K562 (cell line): ENCODE measurements around the gene PXDC1. TPM values are rescaled to one million over a fixed set of nuclear protein-coding genes. Genes with fewer than 3 reads are reported as not detected.

Experiments used
- ATAC-seq: fragments of 200-7000 bp; cut with Tn5 transposase; 3 replicates; pipeline ENCODE4 v1.9.1; 2020; ENCODE audit warnings: moderate library complexity
- BruUV-seq: library from RNA; stranded (reverse); fragments of 400-500 nt; replicated peaks from 2 replicates; lab custom pipeline; 2021; lab: Mats Ljungman, UMichigan
- CTCF ChIA-PET: fragments of 300-600 bp; formaldehyde crosslinking; extraction: SDS; loops from one replicate; lab custom pipeline; 2021; ENCODE audit warnings: low intra/inter-chr PET ratio; lab: Yijun Ruan, JAX
- POLR2A ChIA-PET: fragments of 300-600, 350-650 bp; sonication (Branson Sonifier 250); formaldehyde crosslinking; extraction: SDS; loops from one replicate; lab custom pipeline; 2021; ENCODE audit warnings: antibody characterized with exemption, inconsistent platforms; lab: Yijun Ruan, JAX
- DNase-seq, 4 experiments: peaks; one replicate each; pipeline versions ENCODE4 v3.0.0 to v3.0.0-alpha.2; 2011 to 2018; ENCODE audit warnings: low spot score in 3 of 4, mixed read lengths in 3 of 4; ENCODE audit errors: extremely low read depth in 1 of 4
- FAIRE-seq: peaks from 2 replicates; lab custom pipeline; 2011; peaks lifted over from hg19 to GRCh38; lab: Jason Lieb, UNC
- H2AFZ ChIP-seq: 2 replicates; pipeline ENCODE4 v1.6.0; 2011; ENCODE audit warnings: low read depth, low read length, control low read depth, inconsistent platforms
- H3K27ac ChIP-seq: fragments of 200-600 bp; 3 replicates; pipeline ENCODE4 v1.8.0; 2011; ENCODE audit warnings: low read depth, mild to moderate bottlenecking, control low read depth, inconsistent platforms, low read length, moderate library complexity, mixed read lengths; ENCODE audit errors: extremely low read depth
- H3K27me3 ChIP-seq, 2 experiments: fragments of 300-600 bp in 1 of 2; 2 replicates in 1 of 2; 3 replicates in 1 of 2; pipeline versions ENCODE4 v1.6.0 to v1.8.0; 2011; ENCODE audit warnings: inconsistent platforms in 2 of 2, low read length in 2 of 2, mild to moderate bottlenecking in 1 of 2, mixed read lengths in 1 of 2, moderate library complexity in 1 of 2; ENCODE audit not compliant: control insufficient read depth in 2 of 2, insufficient read depth in 2 of 2
- H3K36me3 ChIP-seq: fragments of 300-600 bp; 3 replicates; pipeline ENCODE4 v1.8.0; 2011; ENCODE audit warnings: mild to moderate bottlenecking, low read length, inconsistent platforms; ENCODE audit not compliant: control insufficient read depth, insufficient read depth
- H3K4me1 ChIP-seq, 2 experiments: fragments of 200-600 bp in 1 of 2; replicated peaks in 1 of 2; 2 replicates in 1 of 2; 3 replicates in 1 of 2; pipeline versions ENCODE4 v1.5.1 to v1.8.0; 2011; ENCODE audit warnings: inconsistent platforms in 2 of 2, low read length in 2 of 2, mild to moderate bottlenecking in 1 of 2, mixed read lengths in 1 of 2, moderate library complexity in 1 of 2; ENCODE audit not compliant: control insufficient read depth in 2 of 2, insufficient read depth in 2 of 2
- H3K4me2 ChIP-seq: 2 replicates; pipeline ENCODE4 v1.6.1; 2011; ENCODE audit warnings: low read length, control low read depth, inconsistent platforms, mixed read lengths; ENCODE audit not compliant: insufficient read depth
- H3K4me3 ChIP-seq: fragments of 200-600 bp; sonication (generic), shearing (Covaris generic); 2 replicates; pipeline ENCODE4 v1.5.1; 2016; ENCODE audit warnings: control low read depth, inconsistent platforms
- H3K79me2 ChIP-seq: fragments of 200-600 bp; 3 replicates; pipeline ENCODE4 v1.8.0; 2011; ENCODE audit warnings: low read length, inconsistent platforms; ENCODE audit not compliant: control insufficient read depth, insufficient read depth
- H3K9ac ChIP-seq, 2 experiments: 2 replicates each; pipeline versions ENCODE4 v1.6.0 to v1.6.1; 2011; ENCODE audit warnings: low read depth in 2 of 2, low read length in 2 of 2, control low read depth in 1 of 2, inconsistent platforms in 1 of 2, mild to moderate bottlenecking in 1 of 2, mixed read lengths in 1 of 2; ENCODE audit not compliant: insufficient read depth in 1 of 2
- H3K9me1 ChIP-seq: one replicate; pipeline ENCODE4 v1.6.0; 2011; ENCODE audit warnings: inconsistent platforms, mild to moderate bottlenecking, low read length, moderate library complexity; ENCODE audit not compliant: control insufficient read depth, insufficient read depth
- H3K9me3 ChIP-seq: replicated peaks from 2 replicates; pipeline ENCODE4 v1.5.1; 2011; ENCODE audit warnings: low read depth, low read length, inconsistent platforms; ENCODE audit not compliant: control insufficient read depth, insufficient read depth
- H4K20me1 ChIP-seq: replicated peaks from 2 replicates; pipeline ENCODE4 v1.6.1; 2011; ENCODE audit warnings: low read length, inconsistent platforms, mixed read lengths; ENCODE audit not compliant: control insufficient read depth, insufficient read depth
- BHLHE40 ChIP-seq: IDR thresholded peaks from 2 replicates; pipeline ENCODE4 v1.6.1; 2011; ENCODE audit warnings: low read length, improper control_type of control experiment
- CBX5 ChIP-seq: IDR thresholded peaks from 2 replicates; pipeline ENCODE4 v1.6.1; 2014; ENCODE audit warnings: low read depth, borderline replicate concordance
- CEBPG ChIP-seq, 3 experiments: fragments of 200-800 bp in 1 of 3; sonication (Bioruptor generic) in 1 of 3; sonication (generic) in 1 of 3; formaldehyde crosslinking in 1 of 3; IDR thresholded peaks in 2 of 3; conservative IDR thresholded peaks in 1 of 3; 2 replicates each; pipeline versions ENCODE4 v1.6.1 to v1.8.0; 2016 to 2022; ENCODE audit warnings: missing compliant biosample characterization in 2 of 3, missing genetic modification characterization in 2 of 3, mild to moderate bottlenecking in 1 of 3, missing genetic modification reagents in 1 of 3
- ETV1 ChIP-seq: fragments of 450-650 bp; conservative IDR thresholded peaks from 2 replicates; pipeline ENCODE4 v1.6.1; 2016; ENCODE audit warnings: missing genetic modification characterization, control low read depth, low read depth, missing compliant biosample characterization
- MLLT1 ChIP-seq, 2 experiments: fragments of 450-650 bp; IDR thresholded peaks; 2 replicates each; pipeline ENCODE4 v1.6.1; 2016
- RCOR1 ChIP-seq, 2 experiments: IDR thresholded peaks; 2 replicates each; pipeline ENCODE4 v1.6.1; 2012; ENCODE audit warnings: low read depth in 2 of 2, low read length in 2 of 2, borderline replicate concordance in 1 of 2, improper control_type of control experiment in 1 of 2
- YY1 ChIP-seq, 3 experiments: IDR thresholded peaks; 2 replicates each; pipeline ENCODE4 v1.6.1; 2011; ENCODE audit warnings: low read length in 2 of 3, mild to moderate bottlenecking in 2 of 3, moderate library complexity in 2 of 3, borderline replicate concordance in 1 of 3, control low read depth in 1 of 3, low read depth in 1 of 3; ENCODE audit not compliant: insufficient read depth in 3 of 3, insufficient replicate concordance in 2 of 3, control insufficient read depth in 1 of 3, insufficient read length in 1 of 3; ENCODE audit errors: extremely low read depth in 1 of 3
- ZEB2 ChIP-seq: fragments of 450-650 bp; IDR thresholded peaks from 2 replicates; pipeline ENCODE4 v1.6.1; 2016
- WGBS: fragments of 100-300 bp; shearing (Covaris generic); methylation state at CpG from one replicate; pipeline ENCODE4 v1.1.6; 2016; ENCODE audit warnings: low coverage, mixed read lengths; ENCODE audit not compliant: insufficient coverage; ENCODE audit errors: missing lambda C conversion rate; 5-methylcytosine and 5-hydroxymethylcytosine counted together
- in situ Hi-C: fragments of 300-500 bp; cut with MboI; formaldehyde crosslinking; loops from 4 replicates; pipeline ENCODE4 v1.15.0; 2018; ENCODE audit warnings: inconsistent platforms, mixed read lengths
- intact Hi-C: fragments of 100-400 bp; cut with micrococcal nuclease; formaldehyde crosslinking; loops from 2 replicates; pipeline ENCODE4 v1.14.2; 2022
- polyA plus RNA-seq, 8 experiments: library from polyadenylated mRNA; depleted of rRNA in 4 of 8; stranded (reverse) in 5 of 8; unstranded in 3 of 8; fragments of >200 nt; fragmentation: Nextera tagmentation in 2 of 8; fragmentation: Illumina TruSeq in 1 of 8; extraction: Ambion mirVana in 2 of 8; extraction: Trizol in 1 of 8; gene quantifications; 2 replicates each; pipeline versions ENCODE4 v1.2.1 to v1.2.3, GENCODE V29; 2011 to 2014; ENCODE audit warnings: inconsistent platforms in 1 of 8, missing spikeins in 1 of 8
- total RNA-seq, 7 experiments: library from RNA; depleted of rRNA in 6 of 7; stranded (reverse); fragments of >200 nt in 6 of 7; fragmentation: Illumina TruSeq in 2 of 7; extraction: Trizol in 2 of 7; gene quantifications; 2 replicates each; pipeline versions ENCODE4 v1.2.1 to v1.2.3, GENCODE V29; 2011 to 2021; ENCODE audit warnings: low replicate concordance in 1 of 7
- TF ChIP-seq, protein P1 (sequence below), 3 experiments: IDR thresholded peaks in 2 of 3; conservative IDR thresholded peaks in 1 of 3; 2 replicates each; pipeline ENCODE4 v1.5.1; 2011 to 2012; ENCODE audit warnings: low read length in 3 of 3, mild to moderate bottlenecking in 3 of 3, control low read depth in 2 of 3, improper control_type of control experiment in 1 of 3, inconsistent platforms in 1 of 3, low read depth in 1 of 3, mixed read lengths in 1 of 3, moderate library complexity in 1 of 3; ENCODE audit not compliant: insufficient read depth in 2 of 3

The PXDC1 gene
- total and polyA plus RNA-seq, 9 of the 15 experiments (the other 6 are each of a cell fraction or from before 2014, with no cell fraction given), result 0.09 to 0.33 (median 0.16) TPM; not detected in 5

DNA sequence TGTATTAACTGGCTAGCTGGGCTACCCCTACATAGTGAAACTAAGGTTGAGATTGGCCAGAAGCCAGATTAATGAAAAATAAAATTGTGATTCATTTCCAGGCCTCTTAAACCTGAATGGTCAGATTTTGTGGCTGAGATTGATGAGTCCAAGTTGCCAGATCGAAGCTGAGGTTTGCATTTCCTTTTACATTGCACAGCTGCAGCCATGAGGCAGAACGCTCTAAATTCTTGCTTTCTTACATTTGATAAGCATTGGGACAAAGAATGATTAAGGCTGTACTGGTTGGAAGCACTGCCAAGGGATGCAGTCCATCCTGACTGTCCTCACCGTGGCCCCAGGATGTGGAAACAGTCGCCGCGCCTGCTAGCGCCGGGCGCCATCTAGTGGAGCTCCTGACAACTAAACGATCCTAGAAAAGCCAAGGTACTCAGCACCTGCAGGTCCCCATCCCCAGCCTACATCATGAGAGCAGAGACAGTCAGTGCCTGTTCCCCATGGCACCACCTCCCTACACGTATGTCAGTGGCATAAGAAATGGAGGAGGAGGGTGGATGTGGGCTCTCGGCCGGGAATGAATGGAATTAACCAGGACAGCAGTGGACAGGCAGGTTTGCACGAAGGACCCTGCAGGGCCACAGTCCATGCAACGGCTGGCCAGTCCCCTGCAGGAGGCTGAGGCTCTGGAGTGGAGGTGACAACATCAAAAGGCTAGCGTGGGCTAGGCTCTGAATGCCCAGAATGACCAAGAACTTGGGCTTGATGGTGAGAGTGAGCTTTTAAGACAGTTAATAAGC lies 19.0 kb downstream of the PXDC1 start:
- Histone ChIP-seq H3K79me2 (no peaks in the 10 kb centered on the region), H3K27ac (no peak overlapping the region), H3K4me2 (no peak overlapping the region), H3K36me3 (no peaks in the 10 kb centered on the region), H3K4me3 (no peak overlapping the region), H3K9me3 (no peaks in the 10 kb centered on the region), H3K9ac (no peak overlapping the region), H2AFZ (no peak overlapping the region), H3K4me1 (peaks cover 0 to 3% of the 10 kb centered on the region in 2 experiments; a peak in 1 of 5 replicates), H4K20me1 (peaks cover 12% of the 10 kb centered on the region; the same call in 1 of the 2 replicates), H3K27me3 (peaks cover 49 to 81% of the 10 kb centered on the region in 2 experiments), H3K9me1 (no peaks in the 10 kb centered on the region)
- in situ Hi-C loops, result loop anchor here (5.0 kb wide), 3 partner anchors 460 to 735 kb away; partner anchors contain the start of gene NQO2
- CTCF ChIA-PET, result interaction anchor here (0.5 to 3.3 kb wide), 7 partner anchors 266 to 606 kb away, joined by 3 to 53 read pairs (median 4); no protein-coding TSS in a partner anchor
- intact Hi-C loops, result loop anchor here (1.0 to 5.0 kb wide), 7 partner anchors 205 to 735 kb away; partner anchors contain the start of genes NQO2 and SLC22A23
- peak; percentile 93 for FAIRE-seq
- no TSS peak for BruUV-seq
- 6% methylated on average over 16 of the region's 16 CpGs for WGBS
- ATAC-seq, result peak; percentile 96
- POLR2A ChIA-PET, result interaction anchor here (0.6 to 1.3 kb wide), 5 partner anchors 13 to 459 kb away, joined by 3 to 4 read pairs (median 3); no protein-coding TSS in a partner anchor
- peak; percentile 77 to 87 (median 84) for DNase-seq
- TF ChIP-seq MLLT1 (IDR thresholded peaks at IDR 0.05) (no peak), CEBPG (CRISPR knock-in tag; IDR thresholded peaks at IDR 0.05) (no peak), CEBPG (tag; conservative IDR thresholded peaks at IDR 0.05 in 1 of 2, IDR thresholded peaks at IDR 0.05 in 1 of 2) (peak; percentile 13 to 68; a peak in 2 of 4 replicates), ZEB2 (peak; percentile 27; the same call in 1 of the 2 replicates), BHLHE40 (peak; percentile 48), YY1 (IDR thresholded peaks at IDR 0.05; ENCODE audit: borderline replicate concordance in 1 of 3, control insufficient read depth in 1 of 3, extremely low read depth in 1 of 3, insufficient read depth in 3 of 3, insufficient read length in 1 of 3, insufficient replicate concordance in 2 of 3, low read depth in 1 of 3, low read length in 2 of 3) (peak in 1 of 3 experiments; percentile 37), ETV1 (tag) (peak; percentile 36), RCOR1 (IDR thresholded peaks at IDR 0.05; ENCODE audit: borderline replicate concordance in 1 of 2, low read depth in 2 of 2, low read length in 2 of 2) (peak in 1 of 2 experiments; percentile 81; a peak in 2 of 4 replicates), CBX5 (no peak)
- TF ChIP-seq, protein P1, sequence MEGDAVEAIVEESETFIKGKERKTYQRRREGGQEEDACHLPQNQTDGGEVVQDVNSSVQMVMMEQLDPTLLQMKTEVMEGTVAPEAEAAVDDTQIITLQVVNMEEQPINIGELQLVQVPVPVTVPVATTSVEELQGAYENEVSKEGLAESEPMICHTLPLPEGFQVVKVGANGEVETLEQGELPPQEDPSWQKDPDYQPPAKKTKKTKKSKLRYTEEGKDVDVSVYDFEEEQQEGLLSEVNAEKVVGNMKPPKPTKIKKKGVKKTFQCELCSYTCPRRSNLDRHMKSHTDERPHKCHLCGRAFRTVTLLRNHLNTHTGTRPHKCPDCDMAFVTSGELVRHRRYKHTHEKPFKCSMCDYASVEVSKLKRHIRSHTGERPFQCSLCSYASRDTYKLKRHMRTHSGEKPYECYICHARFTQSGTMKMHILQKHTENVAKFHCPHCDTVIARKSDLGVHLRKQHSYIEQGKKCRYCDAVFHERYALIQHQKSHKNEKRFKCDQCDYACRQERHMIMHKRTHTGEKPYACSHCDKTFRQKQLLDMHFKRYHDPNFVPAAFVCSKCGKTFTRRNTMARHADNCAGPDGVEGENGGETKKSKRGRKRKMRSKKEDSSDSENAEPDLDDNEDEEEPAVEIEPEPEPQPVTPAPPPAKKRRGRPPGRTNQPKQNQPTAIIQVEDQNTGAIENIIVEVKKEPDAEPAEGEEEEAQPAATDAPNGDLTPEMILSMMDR (IDR thresholded peaks at IDR 0.05 in 2 of 3, conservative IDR thresholded peaks at IDR 0.05 in 1 of 3; ENCODE audit: insufficient read depth in 2 of 3, low read depth in 1 of 3, low read length in 3 of 3), result peak; percentile 94 to 96 (median 95)
